Measurements from ENCODE around the gene HRH3.

GRCh38 chr20:62196286-62196685, 23.8 kb downstream of the HRH3 start:
- TF ChIP-seq CTCF (IDR thresholded peaks at IDR 0.05; ENCODE audit: low read depth, low read length) (no peak), POLR2A (IDR thresholded peaks at IDR 0.05; ENCODE audit: extremely low read depth, insufficient read length) (no peak), MYC (IDR thresholded peaks at IDR 0.05; ENCODE audit: low read depth, low read length) (no peak), MAX (IDR thresholded peaks at IDR 0.05; ENCODE audit: low read depth, low read length) (no peak)
